Measurements from ENCODE around the gene GIGYF1.
"Not testable (repeated sequence)": the region's sequence is repeated elsewhere in the genome, so short reads cannot be mapped to it uniquely, and the experiment has no call there.

Gene GIGYF1

DNA sequence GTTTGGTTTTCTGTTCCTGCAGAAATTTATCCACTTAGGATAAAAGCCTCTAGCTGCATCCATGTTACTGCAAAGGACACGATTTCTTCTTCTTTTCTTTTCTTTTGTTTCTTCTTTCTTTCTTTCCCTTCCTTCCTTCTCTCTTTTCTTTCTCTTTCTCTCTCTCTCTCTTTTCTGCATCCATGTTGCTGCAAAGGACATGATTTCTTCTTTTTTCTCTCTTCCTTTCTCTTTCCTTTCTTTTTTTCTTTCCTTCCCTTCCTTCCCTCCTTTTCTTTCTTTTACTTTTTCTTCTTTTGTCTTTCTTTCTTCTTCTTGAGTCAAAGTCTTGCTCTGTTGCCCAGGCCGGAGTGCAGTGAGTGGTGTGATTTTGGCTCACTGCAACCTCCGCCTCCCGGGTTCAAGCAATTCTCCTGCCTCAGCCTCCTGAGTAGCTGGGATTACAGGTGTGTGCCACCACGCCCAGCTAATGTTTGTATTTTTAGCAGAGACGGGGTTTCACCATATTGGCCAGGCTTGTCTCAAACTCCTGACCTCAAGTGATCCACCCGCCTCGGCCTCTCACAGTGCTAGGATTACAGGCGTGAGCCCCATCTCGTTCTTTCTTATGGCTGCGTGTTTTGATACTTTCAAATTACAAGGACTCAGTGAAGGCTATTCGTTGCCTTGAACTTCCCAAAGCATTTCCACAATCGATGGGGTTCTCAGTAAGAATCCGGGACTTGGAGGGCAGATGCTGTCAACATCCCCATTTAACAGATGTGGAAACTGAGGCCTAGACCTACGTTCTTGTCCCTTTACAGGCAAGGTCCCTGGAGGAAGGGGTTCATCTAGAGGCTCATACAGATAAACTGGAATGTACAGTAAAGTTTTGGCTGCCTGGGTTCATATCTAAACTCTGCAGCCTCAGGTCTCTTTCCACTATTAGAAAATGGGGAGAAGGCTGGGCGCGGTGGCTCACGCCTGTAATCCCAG, 22.4 kb downstream of the GIGYF1 start:
- no peak for DNase-seq (ENCODE audit: low read depth, low spot score)

- no peak for DNase-seq (ENCODE audit: low read depth, low spot score)
Observed at GRCh38 chr7:100670074-100670473, 24.0 kb downstream of the GIGYF1 start.

- DNase-seq (ENCODE audit: low read depth, low spot score): not testable (repeated sequence)
Observed at GRCh38 chr7:100669106-100669505, 24.9 kb downstream of the GIGYF1 start.

- no peak for DNase-seq (ENCODE audit: low read depth, low spot score)
Observed at GRCh38 chr7:100668069-100668449, 26.0 kb downstream of the GIGYF1 start.

DNA sequence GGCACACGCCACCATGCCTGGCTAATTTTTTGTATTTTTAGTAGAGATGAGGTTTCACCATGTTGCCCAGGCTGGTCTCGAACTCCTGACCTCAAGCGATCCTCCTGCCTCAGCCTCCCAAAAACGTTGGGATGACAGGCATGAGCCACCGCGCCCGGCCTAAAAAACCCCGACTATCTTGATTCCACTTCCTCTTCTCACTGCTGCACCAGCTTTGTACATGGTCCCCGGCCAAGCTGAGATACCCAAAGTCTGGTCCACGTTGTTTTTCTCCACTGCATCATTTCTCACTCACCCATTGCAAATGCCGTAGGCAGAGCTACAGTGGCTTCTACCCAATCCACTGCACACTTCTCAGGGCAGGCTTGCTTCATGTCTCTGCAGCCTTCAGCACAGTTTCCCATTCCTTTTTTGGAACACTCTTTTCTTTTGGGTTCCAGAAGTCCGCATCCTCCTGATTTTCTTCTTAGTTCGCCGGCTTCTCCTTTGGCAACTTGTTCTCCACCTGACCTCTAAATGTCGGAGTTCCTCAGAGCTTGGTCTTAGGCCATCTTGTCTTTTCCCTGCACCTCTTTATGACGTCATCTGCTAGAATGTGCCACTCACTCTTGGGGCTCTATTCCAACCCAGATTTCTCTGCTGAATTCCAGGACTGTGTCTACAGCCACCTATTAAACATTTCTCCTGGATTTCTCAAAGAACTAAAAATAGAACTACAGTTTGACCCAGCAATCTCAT, 26.6 kb downstream of the GIGYF1 start:
- DNase-seq (ENCODE audit: low read depth, low spot score): no peak

DNA sequence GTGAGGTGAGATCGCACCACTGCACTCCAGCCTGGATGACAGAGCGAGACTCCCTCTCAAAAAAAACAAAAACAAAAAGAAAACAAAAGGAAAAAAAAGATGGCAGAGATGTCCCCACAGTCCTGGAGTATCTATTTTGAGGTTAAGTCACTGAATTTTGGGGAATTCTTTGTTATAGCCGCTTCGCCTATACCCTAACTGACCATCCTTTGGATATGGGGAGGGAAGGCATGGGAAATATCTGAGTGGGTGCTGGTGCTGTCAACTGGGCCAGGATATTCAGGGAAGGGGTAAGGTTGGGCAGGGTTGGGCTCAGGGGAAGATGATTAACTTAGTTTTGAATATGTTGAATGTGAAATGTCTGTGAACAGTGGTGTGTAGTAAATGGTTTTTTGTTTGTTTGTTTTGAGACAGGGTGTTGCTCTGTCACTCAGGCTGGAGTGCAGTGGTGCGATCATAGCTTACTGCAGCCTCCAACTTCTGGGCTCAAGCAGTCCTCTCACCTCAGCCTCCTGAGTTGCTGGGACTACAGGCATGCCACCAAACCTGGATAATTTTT, 28.8 kb downstream of the GIGYF1 start:
- DNase-seq (ENCODE audit: low read depth, low spot score): no peak

DNA sequence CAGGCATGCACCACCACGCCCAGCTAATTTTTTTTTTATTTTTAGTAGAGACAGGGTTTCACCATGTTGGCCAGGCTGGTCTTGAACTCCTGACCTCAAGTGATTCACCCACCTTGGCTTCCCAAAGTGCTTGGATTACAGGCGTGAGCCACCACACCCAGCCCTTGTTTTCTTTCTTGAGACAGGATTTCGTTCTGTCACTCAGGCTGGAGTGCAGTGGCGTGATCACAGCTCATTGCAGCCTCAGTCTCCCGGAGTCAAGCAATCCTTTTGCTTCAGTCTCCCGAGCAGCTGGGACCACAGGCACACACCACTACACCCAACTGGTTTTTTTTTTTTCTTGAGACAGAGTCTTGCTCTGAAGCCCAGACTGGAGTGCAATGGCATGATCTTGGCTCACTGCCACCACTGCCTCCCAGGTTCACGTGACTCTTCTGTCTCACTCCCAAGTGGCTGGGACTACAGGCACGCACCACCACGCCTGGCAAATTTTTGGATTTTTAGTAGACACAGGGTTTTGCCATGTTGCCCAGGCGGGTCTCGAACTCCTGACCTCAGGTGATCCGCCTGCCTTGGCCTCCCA, 31.8 kb downstream of the GIGYF1 start:
- DNase-seq (ENCODE audit: low read depth, low spot score): not testable (repeated sequence)

- no peak for DNase-seq (ENCODE audit: low read depth, low spot score)
Observed at GRCh38 chr7:100655908-100656674, 38.0 kb downstream of the GIGYF1 start, which contains the start of gene ACTL6B. ACTL6B (minus strand) TSS chr7:100656448; CDS start chr7:100656354, 94 bp downstream.

GRCh38 chr7:100654908-100655831, 38.9 kb downstream of the GIGYF1 start:
- no peak for DNase-seq (ENCODE audit: low read depth, low spot score)

DNA sequence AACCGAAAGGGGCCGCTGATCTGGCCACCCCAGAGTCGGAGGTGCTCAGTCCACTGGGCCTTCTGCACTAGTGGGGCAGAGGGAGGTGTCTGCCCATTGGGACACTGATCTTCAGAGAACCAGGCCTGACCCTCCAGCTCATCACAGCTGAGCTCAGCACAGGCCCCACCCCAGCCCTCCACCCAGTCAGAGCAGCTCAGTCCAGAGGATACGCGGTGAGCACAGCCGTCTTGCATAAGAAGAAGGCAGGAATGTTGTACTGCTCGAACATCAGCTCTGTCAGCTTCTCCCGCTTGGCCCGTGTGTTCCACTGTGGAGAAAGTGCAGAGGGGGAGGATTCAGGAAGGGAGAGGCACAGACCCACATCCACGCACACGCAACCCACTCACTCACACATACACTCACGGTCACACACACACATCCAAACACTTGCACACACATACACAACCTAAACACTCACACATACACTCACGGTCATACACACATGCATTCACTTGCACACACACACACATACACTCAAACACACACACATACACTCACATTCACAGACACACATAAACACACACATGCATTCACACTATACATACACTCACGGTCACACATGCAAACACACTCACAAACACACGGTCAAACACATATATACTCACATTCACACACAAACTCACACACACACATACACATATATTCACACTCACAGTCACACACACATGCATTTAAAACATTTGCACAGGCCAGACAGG, 44.1 kb downstream of the GIGYF1 start:
- no peak for DNase-seq (ENCODE audit: low read depth, low spot score)

- no peak for DNase-seq (ENCODE audit: low read depth, low spot score)
Observed at GRCh38 chr7:100642534-100642907, 51.5 kb downstream of the GIGYF1 start.

DNA sequence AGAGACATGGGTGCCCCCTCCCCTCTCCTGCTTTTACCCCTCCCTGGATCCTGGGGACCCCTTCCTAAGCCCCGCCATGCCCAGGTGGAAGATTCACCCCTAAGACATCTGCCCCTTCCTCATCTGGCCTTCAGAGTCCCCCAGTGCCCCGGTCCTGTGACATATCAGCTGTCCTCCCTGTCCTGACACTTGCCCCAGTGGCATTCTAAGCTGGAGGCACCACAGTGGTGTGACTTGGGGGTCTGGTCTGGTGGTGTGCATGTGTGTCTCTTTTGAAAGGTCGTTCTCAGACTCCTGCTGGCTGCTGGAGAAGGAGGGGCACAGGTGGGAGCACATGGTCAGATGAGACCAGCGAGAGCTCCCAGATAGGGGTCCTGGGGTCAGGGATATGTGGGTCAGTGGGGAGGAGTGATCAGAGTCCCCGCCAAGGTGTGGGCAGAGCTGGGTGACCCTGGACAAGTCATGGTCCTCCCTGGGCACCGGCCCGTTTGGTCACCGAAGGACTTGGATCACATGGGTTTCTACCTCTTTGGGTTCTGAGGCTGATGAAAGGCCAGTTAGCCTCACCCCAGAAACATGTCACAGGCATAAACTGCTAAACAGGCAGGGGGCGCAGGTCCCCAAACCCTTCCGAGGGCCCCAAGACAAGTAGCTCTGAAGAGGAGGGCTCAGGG, 52.1 kb downstream of the GIGYF1 start:
- DNase-seq (ENCODE audit: low read depth, low spot score): no peak

GRCh38 chr7:100641463-100641859, 52.6 kb downstream of the GIGYF1 start, which contains the start of gene TFR2:
TFR2 (minus strand) TSS chr7:100641552; CDS start chr7:100641509, 43 bp downstream.
- DNase-seq (ENCODE audit: low read depth, low spot score): no peak

DNA sequence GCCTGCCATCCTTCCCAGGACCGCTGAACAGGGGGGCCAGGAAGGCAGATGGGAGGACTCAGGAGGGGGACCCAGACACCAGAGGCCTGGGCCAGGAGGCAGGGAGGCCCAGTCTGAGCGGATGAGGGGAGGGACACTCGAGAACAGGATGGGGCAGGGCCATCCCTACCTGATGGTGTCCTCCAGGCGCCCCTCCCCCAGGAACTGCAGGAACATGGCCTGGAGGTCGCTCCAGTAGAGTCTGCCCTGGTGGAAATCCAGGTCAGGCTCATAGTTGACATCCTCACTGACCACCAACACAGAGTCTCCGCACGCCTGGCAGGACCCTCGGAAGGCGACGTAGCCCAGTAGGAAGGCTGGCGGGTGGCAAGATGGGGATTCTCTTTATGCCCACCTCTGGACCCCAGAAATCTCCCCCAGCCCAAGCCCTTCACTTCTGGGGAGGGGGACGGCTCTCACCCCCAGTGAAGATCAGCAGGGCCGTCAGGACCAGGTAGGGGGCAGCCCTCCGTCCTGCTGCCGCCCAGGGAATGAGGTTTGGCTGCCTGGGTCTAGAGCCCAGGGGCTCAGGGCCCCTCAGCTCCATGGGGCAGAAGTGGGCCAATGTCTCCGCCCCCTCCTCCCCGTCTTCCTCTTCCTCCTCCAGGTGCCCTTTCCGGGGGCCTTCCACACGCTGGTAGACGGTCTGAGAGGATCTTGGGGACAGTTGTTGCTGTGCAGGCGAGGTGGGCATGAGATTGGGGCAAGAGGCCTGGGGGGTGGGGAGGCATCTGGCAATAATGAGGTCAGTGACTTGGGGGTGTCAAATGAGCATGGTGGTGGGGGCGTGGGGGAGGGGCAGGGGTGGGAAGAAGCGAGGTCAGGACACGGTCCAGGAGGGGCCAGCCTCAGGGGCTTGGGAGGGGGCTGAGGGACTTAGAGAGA, 53.3 kb downstream of the GIGYF1 start:
- no peak for DNase-seq (ENCODE audit: low read depth, low spot score)

- no peak for DNase-seq (ENCODE audit: low read depth, low spot score)
Observed at GRCh38 chr7:100639995-100640516, 54.0 kb downstream of the GIGYF1 start.

GRCh38 chr7:100632951-100633717, 60.9 kb downstream of the GIGYF1 start:
- DNase-seq (ENCODE audit: low read depth, low spot score): no peak

DNA sequence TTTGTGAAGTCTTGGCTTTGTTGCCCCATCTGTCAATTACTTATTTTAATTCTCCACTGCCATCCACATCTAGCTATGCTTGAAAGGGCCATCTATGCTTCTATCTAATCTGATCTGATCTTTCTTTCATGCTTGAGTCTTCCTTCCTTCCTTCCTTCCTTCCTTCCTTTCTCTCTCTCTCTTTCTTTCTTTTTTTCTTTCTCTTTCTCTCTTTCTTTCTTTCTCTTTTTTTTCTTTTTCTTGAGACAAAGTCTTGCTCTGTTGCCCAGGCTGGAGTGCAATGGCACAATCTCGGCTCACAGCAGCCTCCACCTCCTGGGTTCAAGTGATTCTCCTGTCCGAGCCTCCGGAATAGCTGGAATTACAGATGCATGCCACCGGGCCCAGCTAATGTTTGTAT, 64.0 kb downstream of the GIGYF1 start:
- no peak for DNase-seq (ENCODE audit: low read depth, low spot score)
